ENCODE data around the gene LEKR1.

Gene LEKR1

GRCh38 chr3:156816091-156816793 is 9.9 kb upstream of the LEKR1 start:
- ChIA-PET CTCF (no interaction called here), POLR2A (ENCODE audit: low non-redundant PET) (no interaction called here)
- peak overlapping the region; percentile 98 for H3K27ac ChIP-seq
- no peak for DNase-seq (ENCODE audit: low spot score)
- no peak for TF ChIP-seq CTCF (conservative IDR thresholded peaks at IDR 0.05; ENCODE audit: low read depth)

- POLR2A ChIA-PET (ENCODE audit: low non-redundant PET): no interaction called here
- H3K27ac ChIP-seq: peak overlapping the region; percentile 98
- no peak for TF ChIP-seq CTCF (conservative IDR thresholded peaks at IDR 0.05; ENCODE audit: low read depth)
- peak; percentile 51 for DNase-seq (ENCODE audit: low spot score)
- CTCF ChIA-PET: interaction anchor here (0.9 to 1.5 kb wide), 3 partner anchors 72 to 143 kb away, joined by 3 to 5 read pairs (median 4); no protein-coding TSS in a partner anchor
Observed at GRCh38 chr3:156816794-156817645, 9.1 kb upstream of the LEKR1 start.

- peak overlapping the region; percentile 98 for H3K27ac ChIP-seq
- CTCF ChIA-PET: interaction anchor here (0.6 to 1.5 kb wide), 5 partner anchors 57 to 144 kb away, joined by 3 to 5 read pairs (median 3); no protein-coding TSS in a partner anchor
- DNase-seq (ENCODE audit: low spot score): no peak
- POLR2A ChIA-PET (ENCODE audit: low non-redundant PET): no interaction called here
- no peak for TF ChIP-seq CTCF (conservative IDR thresholded peaks at IDR 0.05; ENCODE audit: low read depth)
Observed at GRCh38 chr3:156817646-156818272, 8.4 kb upstream of the LEKR1 start.

- H3K27ac ChIP-seq: peak overlapping the region; percentile 98
- no peak for DNase-seq (ENCODE audit: low spot score)
- POLR2A ChIA-PET (ENCODE audit: low non-redundant PET): no interaction called here
- CTCF ChIA-PET: interaction anchor here (1.5 kb wide), 1 partner anchor 140 kb away, joined by 4 read pairs; no protein-coding TSS in a partner anchor
- no peak for TF ChIP-seq CTCF (conservative IDR thresholded peaks at IDR 0.05; ENCODE audit: low read depth)
Observed at GRCh38 chr3:156818273-156818651, 7.9 kb upstream of the LEKR1 start.

GRCh38 chr3:156818890-156819289 is 7.3 kb upstream of the LEKR1 start:
- DNase-seq (ENCODE audit: low spot score): peak; percentile 82
- ChIA-PET CTCF (interaction anchor here (0.6 kb wide), 1 partner anchor 83 kb away, joined by 3 read pairs; no protein-coding TSS in a partner anchor), POLR2A (ENCODE audit: low non-redundant PET) (no interaction called here)
- no peak for TF ChIP-seq CTCF (conservative IDR thresholded peaks at IDR 0.05; ENCODE audit: low read depth)
- no peak overlapping the region for H3K27ac ChIP-seq

Measured in RWPE1 (cell line).